ENCODE data around the gene WDR36. TPM values are rescaled to one million over a fixed set of nuclear protein-coding genes. Genes with fewer than 3 reads are reported as not detected.

The WDR36 gene
- total and polyA plus RNA-seq, 2 experiments from 2014 or later = 18.5 to 56.8 TPM

- no peak for TF ChIP-seq ZNF462 (CRISPR knock-in tag; IDR thresholded peaks at IDR 0.05)
- no peak for TF ChIP-seq NANOG (IDR thresholded peaks at IDR 0.05; ENCODE audit: borderline replicate concordance)
- TF ChIP-seq JUNB (IDR thresholded peaks at IDR 0.05; ENCODE audit: unreplicated experiment) = no peak
- TF ChIP-seq EZH2 (IDR thresholded peaks at IDR 0.05; ENCODE audit: low read depth, unreplicated experiment) = no peak
- Histone ChIP-seq H3K27ac (ENCODE audit: low read depth) (peak overlapping the region; percentile 39; the same call in 1 of the 2 replicates), H3K4me3 (no peak overlapping the region), H3K36me3 (ENCODE audit: insufficient read depth) (peaks cover 20% of the 10 kb centered on the region; the same call in 1 of the 2 replicates), H3K79me2 (replicated peaks; ENCODE audit: insufficient read depth) (no peaks in the 10 kb centered on the region), H3K9me2 (ENCODE audit: insufficient read depth) (no peaks in the 10 kb centered on the region), H2AFZ (no peak overlapping the region), H3K4me1 (ENCODE audit: insufficient read depth) (peaks cover 62% of the 10 kb centered on the region), H4K20me1 (replicated peaks; ENCODE audit: insufficient read depth) (no peaks in the 10 kb centered on the region), H3K27me3 (ENCODE audit: insufficient read depth) (no peaks in the 10 kb centered on the region), H3K4me2 (no peak overlapping the region), H3F3A (replicated peaks; ENCODE audit: low read depth) (no peaks in the 10 kb centered on the region)
- H3K27ac Mint-ChIP-seq = peak overlapping the region; percentile 40; the same call in 1 of the 2 replicates
- peaks cover 37% of the 10 kb centered on the region for H3K36me3 Mint-ChIP-seq (ENCODE audit: low read depth)
- no peak overlapping the region for H3K4me3 Mint-ChIP-seq
- DNase-seq (ENCODE audit: low spot score) (peak; percentile 22), ATAC-seq (no peak)
- H3K4me1 Mint-ChIP-seq = peaks cover 48% of the 10 kb centered on the region
- no peaks in the 10 kb centered on the region for H3K9me3 Mint-ChIP-seq
- no peaks in the 10 kb centered on the region for H3K27me3 Mint-ChIP-seq (ENCODE audit: insufficient read depth, low read depth, poor library complexity)
Measured at GRCh38 chr5:111126896-111127295, 34.7 kb downstream of the WDR36 start.

GRCh38 chr5:111127453-111128195 is 35.5 kb downstream of the WDR36 start:
- Histone ChIP-seq H3K27ac (ENCODE audit: low read depth) (peak overlapping the region; percentile 39; the same call in 1 of the 2 replicates), H2AFZ (no peak overlapping the region), H3K4me1 (ENCODE audit: insufficient read depth) (peaks cover 69% of the 10 kb centered on the region), H4K20me1 (replicated peaks; ENCODE audit: insufficient read depth) (no peaks in the 10 kb centered on the region), H3K79me2 (replicated peaks; ENCODE audit: insufficient read depth) (no peaks in the 10 kb centered on the region), H3K4me2 (no peak overlapping the region), H3K9me2 (ENCODE audit: insufficient read depth) (no peaks in the 10 kb centered on the region), H3K4me3 (no peak overlapping the region), H3K36me3 (ENCODE audit: insufficient read depth) (peaks cover 16% of the 10 kb centered on the region; the same call in 1 of the 2 replicates), H3K27me3 (ENCODE audit: insufficient read depth) (no peaks in the 10 kb centered on the region), H3F3A (replicated peaks; ENCODE audit: low read depth) (no peaks in the 10 kb centered on the region)
- Mint-ChIP-seq H3K4me3 (no peak overlapping the region), H3K9me3 (no peaks in the 10 kb centered on the region), H3K27me3 (ENCODE audit: insufficient read depth, low read depth, poor library complexity) (no peaks in the 10 kb centered on the region), H3K27ac (peak overlapping the region; percentile 82), H3K36me3 (ENCODE audit: low read depth) (peaks cover 34% of the 10 kb centered on the region), H3K4me1 (peaks cover 55% of the 10 kb centered on the region)
- ATAC-seq (peak; percentile 81), DNase-seq (ENCODE audit: low spot score) (peak; percentile 67)
- no peak for TF ChIP-seq CREB1 (CRISPR knock-in tag; IDR thresholded peaks at IDR 0.05; ENCODE audit: low read depth)
- TF ChIP-seq JUNB (IDR thresholded peaks at IDR 0.05; ENCODE audit: unreplicated experiment) = no peak

Measured in GM23338 (cell line).